Spleen (tissue), 7 donors: Measurements from ENCODE around the gene PAX7.

Experiments used
- POLR2A ChIP-seq, 3 donors: fragments of 450-650 bp; IDR thresholded peaks; one replicate each; pipeline ENCODE4 v1.5.1; 2017; ENCODE audit warnings: antibody characterized with exemption in 3 of 3, mild to moderate bottlenecking in 1 of 3
- POLR2AphosphoS5 ChIP-seq, 3 donors: sonication (generic); formaldehyde crosslinking; IDR thresholded peaks; one replicate each; pipeline ENCODE4 v1.5.1; 2017; ENCODE audit warnings: antibody characterized with exemption in 3 of 3
- TF ChIP-seq, protein P1 (sequence below), 11 experiments: fragments of 200-600 bp in 7 of 11; fragments of 450-650 bp in 4 of 11; sonication (generic) in 4 of 11; IDR thresholded peaks in 8 of 11; conservative IDR thresholded peaks in 3 of 11; 1 replicate in 7 of 11; 2 replicates in 4 of 11; pipeline versions ENCODE4 v1.4.0 to v1.8.0; 2016 to 2021; ENCODE audit warnings: antibody characterized with exemption in 11 of 11, inconsistent platforms in 4 of 11, mild to moderate bottlenecking in 1 of 11
- donor health status: DM: no; HTN: no; CAD: no; lungs with moderate emphysema.
- donor health status: DM: no; HTN: no; CAD: no.
- donor health status: DM: no; HTN: no; CAD: no.

- TF ChIP-seq, protein P1, sequence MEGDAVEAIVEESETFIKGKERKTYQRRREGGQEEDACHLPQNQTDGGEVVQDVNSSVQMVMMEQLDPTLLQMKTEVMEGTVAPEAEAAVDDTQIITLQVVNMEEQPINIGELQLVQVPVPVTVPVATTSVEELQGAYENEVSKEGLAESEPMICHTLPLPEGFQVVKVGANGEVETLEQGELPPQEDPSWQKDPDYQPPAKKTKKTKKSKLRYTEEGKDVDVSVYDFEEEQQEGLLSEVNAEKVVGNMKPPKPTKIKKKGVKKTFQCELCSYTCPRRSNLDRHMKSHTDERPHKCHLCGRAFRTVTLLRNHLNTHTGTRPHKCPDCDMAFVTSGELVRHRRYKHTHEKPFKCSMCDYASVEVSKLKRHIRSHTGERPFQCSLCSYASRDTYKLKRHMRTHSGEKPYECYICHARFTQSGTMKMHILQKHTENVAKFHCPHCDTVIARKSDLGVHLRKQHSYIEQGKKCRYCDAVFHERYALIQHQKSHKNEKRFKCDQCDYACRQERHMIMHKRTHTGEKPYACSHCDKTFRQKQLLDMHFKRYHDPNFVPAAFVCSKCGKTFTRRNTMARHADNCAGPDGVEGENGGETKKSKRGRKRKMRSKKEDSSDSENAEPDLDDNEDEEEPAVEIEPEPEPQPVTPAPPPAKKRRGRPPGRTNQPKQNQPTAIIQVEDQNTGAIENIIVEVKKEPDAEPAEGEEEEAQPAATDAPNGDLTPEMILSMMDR (IDR thresholded peaks at IDR 0.05 in 8 of 11, conservative IDR thresholded peaks at IDR 0.05 in 3 of 11), result no peak
- TF ChIP-seq POLR2AphosphoS5 (IDR thresholded peaks at IDR 0.05) (no peak), POLR2A (IDR thresholded peaks at IDR 0.05) (no peak)
These were observed 43.3 kb downstream of the PAX7 start for GRCh38 chr1:18673976-18674375.
